Fibroblast of skin of abdomen (primary cell): Measurements from ENCODE around the gene KIF16B. TPM values are rescaled to one million over a fixed set of nuclear protein-coding genes. Genes with fewer than 3 reads are reported as not detected.
A peak's percentile ranks its signal among the peaks of the same experiment; 100 is the strongest.
"Not testable (repeated sequence)": the region's sequence is repeated elsewhere in the genome, so short reads cannot be mapped to it uniquely, and the experiment has no call there.

Source experiments
- DNase-seq: peaks from one replicate; pipeline ENCODE4 v3.0.0-alpha.2; 2013
- polyA plus RNA-seq, 2 experiments: library from polyadenylated mRNA; unstranded; fragments of 120-200 nt; gene quantifications; one replicate each; pipeline ENCODE4 v1.2.1, GENCODE V29; 2013; ENCODE audit not compliant: insufficient read length in 2 of 2

KIF16B gene, protein sequence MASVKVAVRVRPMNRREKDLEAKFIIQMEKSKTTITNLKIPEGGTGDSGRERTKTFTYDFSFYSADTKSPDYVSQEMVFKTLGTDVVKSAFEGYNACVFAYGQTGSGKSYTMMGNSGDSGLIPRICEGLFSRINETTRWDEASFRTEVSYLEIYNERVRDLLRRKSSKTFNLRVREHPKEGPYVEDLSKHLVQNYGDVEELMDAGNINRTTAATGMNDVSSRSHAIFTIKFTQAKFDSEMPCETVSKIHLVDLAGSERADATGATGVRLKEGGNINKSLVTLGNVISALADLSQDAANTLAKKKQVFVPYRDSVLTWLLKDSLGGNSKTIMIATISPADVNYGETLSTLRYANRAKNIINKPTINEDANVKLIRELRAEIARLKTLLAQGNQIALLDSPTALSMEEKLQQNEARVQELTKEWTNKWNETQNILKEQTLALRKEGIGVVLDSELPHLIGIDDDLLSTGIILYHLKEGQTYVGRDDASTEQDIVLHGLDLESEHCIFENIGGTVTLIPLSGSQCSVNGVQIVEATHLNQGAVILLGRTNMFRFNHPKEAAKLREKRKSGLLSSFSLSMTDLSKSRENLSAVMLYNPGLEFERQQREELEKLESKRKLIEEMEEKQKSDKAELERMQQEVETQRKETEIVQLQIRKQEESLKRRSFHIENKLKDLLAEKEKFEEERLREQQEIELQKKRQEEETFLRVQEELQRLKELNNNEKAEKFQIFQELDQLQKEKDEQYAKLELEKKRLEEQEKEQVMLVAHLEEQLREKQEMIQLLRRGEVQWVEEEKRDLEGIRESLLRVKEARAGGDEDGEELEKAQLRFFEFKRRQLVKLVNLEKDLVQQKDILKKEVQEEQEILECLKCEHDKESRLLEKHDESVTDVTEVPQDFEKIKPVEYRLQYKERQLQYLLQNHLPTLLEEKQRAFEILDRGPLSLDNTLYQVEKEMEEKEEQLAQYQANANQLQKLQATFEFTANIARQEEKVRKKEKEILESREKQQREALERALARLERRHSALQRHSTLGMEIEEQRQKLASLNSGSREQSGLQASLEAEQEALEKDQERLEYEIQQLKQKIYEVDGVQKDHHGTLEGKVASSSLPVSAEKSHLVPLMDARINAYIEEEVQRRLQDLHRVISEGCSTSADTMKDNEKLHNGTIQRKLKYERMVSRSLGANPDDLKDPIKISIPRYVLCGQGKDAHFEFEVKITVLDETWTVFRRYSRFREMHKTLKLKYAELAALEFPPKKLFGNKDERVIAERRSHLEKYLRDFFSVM (N-terminal part only)
- 4.5 TPM for polyA plus RNA-seq (2013, experiment 1 of 2; ENCODE audit: insufficient read length)
- polyA plus RNA-seq (2013, experiment 2 of 2; ENCODE audit: insufficient read length): 4.2 TPM

DNA sequence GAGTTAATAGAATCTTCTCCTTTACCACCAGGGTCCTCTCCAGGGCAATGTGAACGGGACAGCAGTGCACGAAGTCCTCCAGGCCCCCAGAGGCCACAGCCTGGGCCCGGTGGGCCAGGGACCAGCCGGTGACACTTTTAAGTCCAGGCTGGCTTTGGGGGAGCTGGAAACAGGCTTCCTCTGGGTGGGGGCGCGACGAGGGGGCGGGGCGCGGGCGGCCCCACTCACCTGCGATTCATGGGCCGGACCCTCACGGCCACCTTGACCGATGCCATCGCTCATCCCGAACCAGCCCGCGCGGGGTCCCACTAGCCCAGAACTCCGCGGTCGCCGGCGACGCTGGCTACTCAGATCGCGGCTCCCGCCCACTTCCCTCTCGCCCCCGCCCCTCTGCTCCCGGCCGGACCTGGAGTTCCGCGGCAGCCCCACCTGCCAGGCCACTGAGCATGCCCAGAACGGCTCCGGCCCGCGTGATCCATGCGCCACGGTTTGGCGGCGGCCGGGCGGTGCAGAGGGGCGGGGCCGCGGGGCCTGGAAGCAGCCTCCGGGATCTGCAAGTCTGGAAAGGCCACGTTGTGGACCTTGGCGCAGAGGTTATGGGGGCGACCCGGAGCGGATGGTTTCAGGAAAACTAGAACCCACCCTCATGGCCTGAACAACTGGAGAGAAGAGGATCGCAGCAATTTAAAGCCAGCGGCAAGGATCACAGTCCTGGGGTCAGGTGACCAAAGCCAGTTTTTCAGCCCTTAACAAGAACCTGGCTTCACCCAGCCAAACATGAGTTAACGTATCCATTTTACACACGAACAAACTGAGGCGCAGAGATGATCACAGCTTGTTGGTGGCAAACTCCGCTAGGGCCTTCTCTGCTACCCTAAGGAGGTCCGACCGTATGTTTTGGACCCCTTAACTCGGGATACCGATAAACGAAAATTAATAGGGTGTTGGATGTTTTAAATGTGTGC, at the start of gene KIF16B:
TSS of gene KIF16B (minus strand) at position 448 of the 965 bp plus-strand sequence. CDS start at position 275, 173 bp downstream.
- peak; percentile 86 for DNase-seq

DNA sequence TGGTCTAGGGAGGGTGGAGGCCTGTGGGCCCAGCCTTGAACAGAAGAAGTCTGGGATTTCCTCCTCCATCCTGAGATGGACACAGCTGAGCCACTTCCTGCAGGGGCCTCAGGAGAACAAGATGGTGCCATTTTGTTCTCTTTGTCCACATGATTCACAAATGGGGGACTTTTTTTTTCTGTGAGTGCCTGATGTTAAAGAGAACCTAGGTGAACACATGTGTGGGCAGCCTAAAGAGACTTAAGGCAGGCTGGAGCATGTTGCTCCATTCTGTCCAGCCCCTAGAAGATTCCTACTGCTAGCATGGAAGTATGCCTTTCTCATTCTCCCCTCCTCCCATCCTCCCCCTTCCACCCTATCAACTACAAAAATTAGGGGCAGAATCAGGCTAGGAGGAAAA, 49.3 kb upstream of the KIF16B start:
- DNase-seq: no peak

DNA sequence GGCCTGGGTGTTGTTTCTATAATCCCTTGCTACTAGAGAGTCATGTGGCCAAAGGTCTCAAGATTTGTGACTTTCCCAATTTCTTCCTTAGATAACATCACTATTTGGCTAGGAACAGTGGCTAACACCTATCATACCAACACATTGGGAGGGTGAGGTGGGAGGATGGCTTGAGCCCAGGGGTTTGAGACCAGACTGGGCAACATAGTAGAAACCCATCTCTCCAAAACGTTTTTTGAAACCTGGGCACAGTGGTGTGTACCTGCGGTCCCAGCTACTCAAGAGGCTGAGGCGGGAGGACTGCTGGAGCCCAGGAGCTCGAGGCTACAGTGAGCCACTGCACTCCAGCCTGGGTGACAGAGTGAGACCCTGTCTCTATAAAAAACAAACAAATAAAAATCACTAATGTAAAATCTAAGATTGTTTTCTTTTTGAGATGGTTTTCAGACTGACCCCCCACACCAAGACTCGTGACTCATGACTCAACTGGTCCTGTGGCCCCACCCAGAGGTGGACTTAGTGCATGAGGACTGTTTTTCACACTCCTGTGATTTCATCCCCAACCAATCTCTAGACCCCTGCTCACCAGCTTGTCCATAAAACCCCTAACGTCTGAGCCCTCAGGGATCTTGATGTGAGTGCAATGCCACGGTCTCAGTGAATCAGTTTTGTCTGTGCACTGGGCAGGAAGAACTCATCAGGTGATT, 48.3 kb upstream of the KIF16B start:
- DNase-seq: no peak

DNA sequence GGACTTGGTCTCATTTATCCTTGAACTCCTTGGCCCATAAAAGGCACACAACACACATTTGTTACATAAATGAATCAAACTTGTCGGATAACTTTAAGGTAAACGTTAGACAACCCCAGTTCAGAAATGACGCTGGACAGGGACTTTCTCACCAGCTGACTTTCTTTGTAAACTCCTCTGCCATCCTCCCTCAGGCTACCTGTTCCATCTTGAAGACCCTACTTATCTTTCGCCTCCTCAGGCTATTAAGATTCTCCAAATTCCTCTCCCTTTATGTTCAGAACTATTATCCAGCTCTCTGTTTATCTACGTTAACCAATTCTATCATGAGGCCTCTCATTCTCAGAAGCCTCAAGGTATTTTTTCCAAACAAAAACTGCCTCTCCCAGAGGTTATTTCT, 47.7 kb upstream of the KIF16B start:
- no peak for DNase-seq

DNA sequence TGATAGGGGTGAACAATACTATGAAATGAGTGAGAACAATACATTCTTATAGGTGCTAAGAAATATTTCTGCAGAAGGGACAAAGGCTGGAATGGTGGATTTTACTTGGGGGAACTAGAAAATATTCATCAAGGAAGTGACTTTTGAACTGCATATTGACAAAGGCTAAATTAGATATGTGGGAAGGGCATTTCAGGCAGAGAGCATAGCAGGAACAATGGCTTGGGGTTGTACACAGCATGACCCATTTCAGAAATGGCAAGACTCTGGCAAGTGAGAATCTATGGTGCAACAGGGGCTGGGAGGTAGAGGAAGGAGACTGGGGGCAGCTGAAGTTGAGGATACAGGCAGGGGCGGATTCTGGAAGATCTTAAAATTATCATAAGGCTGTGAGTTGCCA, 46.7 kb upstream of the KIF16B start:
- no peak for DNase-seq

DNA sequence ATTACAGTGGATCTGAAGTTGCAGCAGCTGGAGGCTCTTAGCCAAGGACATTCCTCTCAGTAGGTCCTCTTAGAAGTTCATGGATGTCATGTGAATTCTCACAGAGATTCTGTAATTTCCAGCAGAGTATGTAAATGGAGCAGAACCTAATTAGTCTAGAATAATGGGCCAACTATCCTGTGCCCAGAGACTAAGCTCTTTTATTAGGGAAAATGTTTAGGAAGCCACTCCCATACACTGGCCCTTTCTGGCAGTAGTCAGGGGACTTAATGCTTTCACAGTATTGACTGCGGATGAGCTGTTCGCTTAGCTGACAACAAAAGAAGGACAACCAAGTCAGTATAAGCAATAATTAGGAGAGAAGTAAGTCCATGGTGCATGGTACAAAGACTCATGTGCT, 43.8 kb upstream of the KIF16B start:
- DNase-seq: no peak

DNA sequence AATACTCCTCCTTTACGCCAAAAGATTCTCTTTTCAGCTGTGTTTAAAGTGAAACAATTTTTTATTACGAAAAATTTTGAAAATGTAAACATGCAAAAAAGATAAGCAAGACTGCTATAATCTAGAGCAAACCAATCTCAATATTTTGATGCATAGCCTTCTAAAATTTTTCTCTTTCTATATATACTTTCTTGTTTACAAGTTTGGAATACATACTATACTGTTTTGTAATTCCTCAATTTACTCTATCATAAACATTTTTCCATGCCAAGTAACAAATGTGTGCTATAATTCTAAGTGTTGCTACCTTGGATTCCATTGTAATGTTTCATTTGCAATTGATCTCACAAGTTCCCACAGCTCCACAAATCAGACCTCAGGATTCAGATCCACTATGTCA, 43.1 kb upstream of the KIF16B start:
- DNase-seq: no peak

DNA sequence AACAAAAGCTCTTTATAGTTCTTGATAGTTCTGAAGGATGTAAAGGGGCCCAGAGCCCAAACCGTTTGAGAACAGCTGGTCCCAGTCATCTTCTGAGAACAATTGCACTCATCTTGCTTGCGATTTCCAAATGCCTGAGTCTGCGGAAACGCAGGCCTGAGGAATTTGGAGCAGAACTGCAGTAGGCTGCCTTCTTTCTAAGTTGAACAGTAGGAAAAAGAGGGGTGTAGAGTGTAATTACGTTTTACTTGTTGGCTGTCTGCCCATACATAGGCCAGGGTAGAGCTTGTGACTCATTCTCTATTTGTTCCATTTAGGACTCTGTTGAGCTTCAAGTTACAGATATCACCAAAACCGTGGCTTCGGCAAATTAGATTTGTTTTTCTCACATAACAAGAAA, 42.0 kb upstream of the KIF16B start:
- DNase-seq: peak; percentile 89

DNA sequence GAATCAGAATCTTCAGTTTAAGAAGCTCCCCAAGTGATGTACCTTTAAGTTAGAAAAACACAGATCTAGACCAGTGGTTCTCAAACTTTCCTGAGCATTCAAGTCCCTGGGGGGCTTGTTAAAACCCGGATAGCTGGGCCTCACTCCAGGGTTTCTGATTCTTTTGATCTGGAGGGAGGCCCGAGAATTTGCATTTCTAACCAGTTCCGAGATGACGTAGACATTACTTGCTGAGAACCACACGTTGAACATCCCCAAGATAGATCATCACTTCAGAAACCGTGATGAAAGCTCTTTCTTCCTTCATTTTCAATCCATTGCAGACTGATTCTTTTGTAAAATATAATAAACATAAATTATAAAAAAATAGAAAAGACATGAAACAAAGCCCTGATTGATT, 40.7 kb upstream of the KIF16B start:
- DNase-seq: no peak

- no peak for DNase-seq
Observed at GRCh38 chr20:16612706-16613105, 39.5 kb upstream of the KIF16B start.

- no peak for DNase-seq
Observed at GRCh38 chr20:16611817-16612216, 38.6 kb upstream of the KIF16B start.

- DNase-seq: no peak
Observed at GRCh38 chr20:16609066-16609465, 35.8 kb upstream of the KIF16B start.

DNA sequence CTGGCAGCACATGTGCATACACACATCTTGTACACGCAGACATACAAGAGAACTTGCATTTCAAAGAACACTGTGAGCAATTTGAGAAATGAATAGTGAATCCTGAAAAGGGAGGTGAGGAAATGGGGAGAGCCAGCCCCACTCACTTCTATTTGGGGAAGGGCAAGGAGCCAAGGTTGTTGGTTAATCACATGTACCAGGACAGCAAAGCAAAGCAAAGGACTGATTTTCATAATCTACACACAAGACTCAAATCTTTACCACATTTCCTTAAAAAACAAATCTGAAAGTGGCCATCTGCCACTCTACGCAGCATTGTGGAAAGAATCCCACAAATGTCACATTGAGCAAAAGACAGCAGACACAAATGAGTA, 35.0 kb upstream of the KIF16B start:
- no peak for DNase-seq

DNA sequence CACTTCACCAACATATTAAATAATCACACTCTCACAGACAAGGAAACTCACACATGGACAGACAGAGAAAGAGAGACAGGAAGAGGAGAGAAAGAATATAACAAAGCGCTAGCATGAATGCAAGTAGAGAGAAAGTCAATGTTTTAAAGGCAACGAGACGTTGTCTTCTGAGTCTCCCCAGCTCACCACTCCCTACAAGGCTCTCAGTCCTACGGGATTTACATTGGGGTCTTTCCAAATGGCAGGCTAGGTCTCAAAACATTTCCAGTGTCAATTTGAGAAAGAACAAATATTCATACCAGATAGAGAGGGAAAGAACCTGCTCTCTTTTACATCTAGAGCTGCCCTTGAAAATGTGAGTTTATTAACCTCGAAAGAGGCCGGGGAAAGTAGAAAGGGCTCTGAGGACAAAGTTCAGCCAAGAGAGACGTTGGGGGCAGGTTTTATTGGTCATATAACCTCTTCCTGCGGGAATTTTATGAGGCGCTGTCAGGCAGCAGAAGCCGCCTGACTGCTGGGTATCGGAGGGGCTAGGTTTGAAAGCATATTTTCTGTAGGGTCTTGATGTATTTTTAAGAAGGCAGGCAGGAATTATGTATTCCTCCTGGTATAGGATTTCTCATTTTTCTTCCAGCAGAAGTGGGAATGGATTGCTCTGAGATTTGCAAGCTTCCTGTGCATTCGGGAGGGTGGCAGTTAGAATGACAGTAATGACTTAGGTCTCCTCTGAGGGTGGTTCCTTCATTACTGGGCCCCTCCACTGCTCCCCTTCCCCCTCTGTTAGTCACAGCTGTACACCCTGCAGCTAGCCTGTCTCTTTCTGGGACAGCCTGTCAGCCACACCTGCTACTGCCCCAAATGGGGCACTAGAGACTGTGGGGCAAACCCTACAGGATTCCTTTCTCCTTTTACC, 34.4 kb upstream of the KIF16B start:
- DNase-seq: no peak

GRCh38 chr20:16606468-16607070, 33.3 kb upstream of the KIF16B start:
- DNase-seq: no peak

DNA sequence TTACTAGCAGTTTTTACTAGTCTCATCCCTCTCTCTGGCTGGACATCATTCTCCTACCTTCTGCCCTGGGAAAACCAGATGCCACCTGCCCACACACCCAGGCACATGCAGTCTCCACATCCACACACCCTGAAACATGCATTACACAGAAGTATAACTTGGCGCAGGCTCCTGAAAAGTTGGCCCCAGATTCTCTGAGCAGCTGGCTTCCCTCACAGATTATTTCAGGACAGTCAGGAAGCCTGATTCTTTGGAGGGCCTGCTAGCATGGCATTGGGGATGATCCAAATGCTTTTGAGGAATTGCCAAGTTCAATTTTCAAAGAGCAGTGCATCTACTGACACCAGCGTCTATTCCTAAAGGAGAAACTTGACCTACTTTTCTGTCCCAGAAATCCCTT, 27.8 kb upstream of the KIF16B start:
- DNase-seq: no peak

DNA sequence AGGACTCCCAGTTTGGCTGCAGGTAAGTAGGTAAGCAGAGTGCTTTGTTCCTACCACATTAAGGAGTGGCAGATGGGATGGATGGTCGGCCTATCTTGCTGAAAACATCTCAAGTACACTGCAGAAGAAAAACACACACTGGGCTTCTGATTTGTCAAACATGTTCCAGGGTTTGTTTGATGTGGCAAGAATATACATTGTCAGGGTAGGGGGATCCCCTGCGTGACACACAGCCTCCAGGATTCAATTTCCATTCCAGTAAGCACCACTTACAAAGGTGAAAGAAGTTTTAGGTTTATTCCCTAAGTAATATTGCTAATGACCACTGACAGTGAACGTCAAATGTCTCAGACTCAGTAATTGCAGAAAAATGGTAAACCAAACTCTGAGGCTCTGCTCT, 26.0 kb upstream of the KIF16B start:
- DNase-seq: no peak

- no peak for DNase-seq
Observed at GRCh38 chr20:16596991-16597390, 23.7 kb upstream of the KIF16B start.

GRCh38 chr20:16596404-16596803, 23.2 kb upstream of the KIF16B start:
- not testable (repeated sequence) for DNase-seq
